GM18498 (cell line): ENCODE data around the gene NDUFB5.

ENCODE experiments used
- ATAC-seq: cut with Tn5 transposase; IDR thresholded peaks from one replicate; pipeline ENCODE4 v1.9.1; 2021; ENCODE audit warnings: mild to moderate bottlenecking, moderate library complexity; ENCODE audit not compliant: unreplicated experiment

NDUFB5 gene

DNA sequence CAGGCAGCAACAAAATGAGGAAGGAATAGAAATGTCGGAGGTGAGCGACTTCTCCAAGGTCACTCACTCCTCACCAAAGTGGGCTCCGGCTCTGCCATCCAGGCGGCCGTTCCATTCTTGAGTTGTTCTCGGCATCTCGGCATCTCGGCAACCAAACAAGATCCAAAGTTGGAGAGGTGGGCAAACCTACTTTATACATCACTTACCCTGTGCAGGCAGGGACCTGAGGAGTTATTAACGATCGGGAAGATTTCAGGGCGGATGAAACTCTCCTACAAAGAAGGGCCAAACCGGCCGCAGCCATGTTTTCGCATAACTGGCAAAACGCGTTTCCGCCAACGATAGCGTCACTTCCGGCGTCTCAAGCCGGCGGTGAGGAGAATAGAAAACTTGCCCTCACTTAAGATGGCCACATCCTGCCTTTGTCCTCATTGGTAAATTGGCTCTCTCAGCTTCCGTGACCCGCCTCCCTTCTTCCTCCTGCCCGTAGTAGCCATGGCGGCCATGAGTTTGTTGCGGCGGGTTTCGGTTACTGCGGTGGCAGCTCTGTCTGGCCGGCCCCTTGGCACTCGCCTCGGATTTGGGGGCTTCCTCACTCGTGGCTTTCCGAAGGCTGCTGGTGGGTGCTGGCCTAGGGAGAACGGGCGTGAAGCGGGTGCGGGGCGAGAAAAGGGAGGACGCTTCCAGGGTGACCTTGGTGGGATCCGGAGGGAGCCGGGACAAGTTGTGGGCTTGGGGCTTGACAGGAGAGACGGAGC, at the start of gene NDUFB5, which contains the start of gene MRPL47:
Gene NDUFB5 (plus strand): TSS at position 474 of the 758 bp plus-strand sequence. CDS start 22 bp downstream, at position 496.
Gene MRPL47 (minus strand): TSS at position 318 of the 758 bp plus-strand sequence. CDS start 14 bp downstream, at position 304.
- ATAC-seq, result peak; percentile 96

DNA sequence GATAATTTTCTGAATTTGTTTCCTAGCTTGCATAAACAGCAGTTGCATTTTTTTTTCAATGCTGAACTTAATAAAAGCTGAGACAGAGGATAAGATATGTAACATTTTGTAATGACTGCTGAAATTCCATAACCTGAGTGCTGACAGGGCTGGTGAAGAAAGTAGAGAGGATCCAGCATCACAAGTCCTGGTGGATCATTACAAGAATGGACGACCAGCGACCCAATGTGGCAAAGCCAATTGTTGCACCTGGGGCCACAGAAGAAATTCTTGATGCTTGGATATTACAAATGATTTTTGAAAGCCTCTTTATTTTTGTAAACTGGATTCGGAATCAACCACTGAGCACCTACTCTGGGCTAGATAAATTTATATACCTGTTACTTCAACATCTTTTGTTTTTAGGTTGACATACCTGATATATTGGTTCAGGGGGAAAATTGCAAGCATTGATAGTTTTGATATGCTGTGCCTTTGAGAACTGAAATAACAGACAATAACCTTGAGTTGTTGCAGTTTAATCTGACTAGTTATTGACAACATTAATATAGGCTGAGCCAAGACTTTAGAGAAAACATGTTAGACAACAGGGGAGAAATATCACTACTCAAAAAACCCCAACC, 45.7 kb upstream of the NDUFB5 start:
- no peak for ATAC-seq

DNA sequence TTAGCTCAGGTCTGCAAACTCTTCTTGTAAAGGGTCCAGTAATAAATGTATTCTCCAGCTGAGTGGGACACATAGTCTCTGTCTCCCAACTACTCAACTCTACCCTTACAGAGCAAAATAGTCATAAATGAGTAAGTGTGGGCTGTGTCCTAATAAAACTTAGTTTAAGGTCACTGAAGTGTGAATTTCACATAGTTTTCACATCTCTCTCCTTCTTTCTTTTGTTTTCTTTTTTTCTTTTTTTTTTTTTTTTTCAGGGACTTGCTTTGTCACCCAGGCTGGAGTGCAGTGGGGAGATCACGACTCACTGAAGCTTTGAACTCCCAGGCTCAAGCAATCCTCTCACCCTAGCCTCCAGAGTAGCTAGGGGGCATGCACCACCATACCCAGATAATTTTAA, 43.8 kb upstream of the NDUFB5 start:
- ATAC-seq, result no peak

DNA sequence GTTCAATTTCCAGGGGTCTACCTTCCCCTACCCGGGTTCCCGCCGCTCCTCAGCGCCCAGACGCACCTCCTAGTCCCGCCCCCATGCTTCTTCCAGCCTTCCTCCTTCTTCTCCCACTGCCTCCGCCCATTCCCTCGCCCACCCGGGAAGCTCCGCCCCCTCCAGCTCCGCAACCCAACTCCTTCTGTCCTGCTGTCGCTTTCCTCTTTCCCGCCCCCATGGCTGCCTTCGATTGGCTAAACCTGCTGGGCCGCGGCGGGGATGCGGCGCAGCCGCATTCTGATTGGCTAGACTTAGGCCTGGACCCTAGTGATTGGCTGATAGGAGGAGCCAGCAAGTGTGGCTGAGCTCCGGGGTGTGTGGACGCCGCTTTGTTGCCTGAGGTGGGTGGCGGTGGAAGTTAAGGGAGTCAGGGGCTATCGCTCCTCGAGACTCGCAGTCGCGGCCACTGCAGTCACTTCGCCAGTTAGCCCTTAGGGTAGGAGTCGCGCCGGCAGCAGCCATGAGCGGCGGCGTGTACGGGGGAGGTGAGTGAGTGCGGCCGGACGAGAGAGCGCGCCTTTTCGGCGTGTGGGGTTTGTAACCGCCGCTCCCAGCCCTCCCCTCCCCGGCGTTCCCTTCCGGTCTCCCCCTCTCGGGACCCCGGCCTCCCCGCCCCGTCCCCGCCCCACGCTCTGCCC, 41.9 kb upstream of the NDUFB5 start, which contains the start of gene ACTL6A:
Gene ACTL6A (plus strand): TSS at position 336 of the 680 bp plus-strand sequence. CDS start 167 bp downstream, at position 503.
- ATAC-seq, result peak; percentile 97

DNA sequence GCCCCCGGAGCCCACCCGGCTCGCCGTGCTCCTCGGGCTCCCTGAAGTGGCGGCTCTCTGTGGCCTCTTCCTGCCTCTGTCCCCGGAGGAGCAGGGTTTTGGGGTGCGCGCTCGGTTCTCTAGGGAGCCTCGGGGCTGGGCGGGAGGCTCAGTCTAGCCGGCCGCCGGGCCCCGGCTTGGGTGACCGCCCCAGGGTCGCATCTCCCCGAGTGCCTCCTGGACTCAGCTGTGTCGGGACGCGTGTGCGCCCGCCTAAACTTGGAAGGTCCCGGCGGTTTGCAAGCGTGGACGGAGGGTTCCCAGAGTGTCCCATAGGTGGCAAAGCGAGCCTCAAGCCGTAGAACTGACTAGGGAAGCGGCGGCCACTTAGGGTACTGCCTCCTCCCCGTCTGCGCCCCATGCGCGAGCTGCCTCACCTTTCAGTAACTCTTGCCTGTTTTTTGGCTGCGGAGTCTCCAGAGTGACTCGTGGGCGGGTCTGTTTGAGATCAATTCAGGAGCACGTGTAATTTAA, 41.3 kb upstream of the NDUFB5 start:
- peak; percentile 61 for ATAC-seq

DNA sequence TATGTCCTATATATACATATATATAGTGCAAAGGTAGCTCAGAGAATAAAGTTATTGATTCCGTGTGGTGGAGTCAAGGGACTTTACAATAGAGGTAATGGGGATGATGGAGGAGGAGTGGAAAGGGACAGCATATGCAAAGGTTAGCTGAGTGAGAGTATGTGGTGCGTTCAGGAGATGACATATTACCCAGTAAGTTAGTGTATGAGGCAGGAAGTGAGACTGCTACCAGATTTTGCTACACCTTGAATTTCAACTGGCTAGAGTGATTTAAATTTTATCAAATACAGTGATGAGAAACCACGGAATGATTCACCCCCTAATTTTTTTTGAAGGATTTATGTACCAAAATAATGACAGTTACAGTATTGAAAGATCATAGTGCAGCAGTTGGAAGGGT, 39.1 kb upstream of the NDUFB5 start:
- ATAC-seq, result no peak

DNA sequence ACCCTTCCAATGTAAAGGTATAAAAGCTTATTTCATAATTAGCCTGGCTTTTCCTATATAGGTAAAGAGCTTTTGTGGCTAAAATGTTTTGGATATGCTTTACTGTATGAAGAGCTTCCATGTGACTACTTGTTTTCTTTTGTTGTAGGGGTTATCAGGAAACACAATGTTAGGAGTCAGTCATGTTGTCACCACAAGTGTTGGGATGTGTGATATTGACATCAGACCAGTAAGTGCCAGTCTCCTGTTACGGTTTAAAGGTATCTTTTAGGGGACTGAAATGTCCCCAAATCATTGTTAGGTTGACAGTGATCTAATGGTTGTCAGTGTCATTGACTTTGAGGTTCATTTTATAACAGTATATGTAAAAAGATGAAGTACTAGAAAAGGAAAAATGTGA, 23.6 kb upstream of the NDUFB5 start:
- ATAC-seq, result no peak

DNA sequence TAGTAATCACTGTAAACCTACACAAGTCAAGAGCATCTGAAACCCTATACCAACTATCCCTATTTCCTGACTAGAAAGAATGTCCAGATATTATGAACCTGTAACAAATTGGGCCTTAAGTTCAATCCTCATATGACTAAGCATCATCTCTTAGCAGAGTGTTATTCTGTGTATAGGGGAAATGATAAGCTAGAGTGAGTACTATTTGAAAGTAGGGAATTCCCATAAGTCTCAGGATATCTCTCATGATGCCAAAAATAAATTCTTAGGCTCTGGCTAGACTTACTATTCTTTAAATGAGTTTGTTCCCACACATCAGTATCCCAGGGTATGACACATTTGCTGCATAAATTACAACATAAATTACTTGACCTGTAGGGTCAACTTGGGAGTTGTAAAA, 15.5 kb upstream of the NDUFB5 start:
- ATAC-seq, result no peak

DNA sequence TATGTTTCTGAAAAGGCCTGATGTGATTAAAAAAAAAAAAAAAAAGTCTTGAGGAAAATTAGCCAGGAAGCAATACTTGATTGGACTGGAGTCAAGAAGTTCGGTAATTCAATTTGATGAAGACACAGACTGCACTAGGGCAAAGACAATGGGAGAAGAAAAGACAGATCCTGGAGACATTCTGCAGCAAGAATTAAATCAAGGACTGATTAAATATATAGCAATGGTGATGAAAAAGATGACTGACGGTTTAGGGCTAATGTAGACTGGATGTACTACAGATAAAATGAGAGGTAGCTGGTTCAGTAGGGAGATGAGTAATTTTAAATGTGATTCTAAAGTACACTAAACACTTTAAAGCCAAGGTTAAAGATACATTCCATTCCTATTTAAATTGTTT, 13.9 kb upstream of the NDUFB5 start:
- no peak for ATAC-seq

DNA sequence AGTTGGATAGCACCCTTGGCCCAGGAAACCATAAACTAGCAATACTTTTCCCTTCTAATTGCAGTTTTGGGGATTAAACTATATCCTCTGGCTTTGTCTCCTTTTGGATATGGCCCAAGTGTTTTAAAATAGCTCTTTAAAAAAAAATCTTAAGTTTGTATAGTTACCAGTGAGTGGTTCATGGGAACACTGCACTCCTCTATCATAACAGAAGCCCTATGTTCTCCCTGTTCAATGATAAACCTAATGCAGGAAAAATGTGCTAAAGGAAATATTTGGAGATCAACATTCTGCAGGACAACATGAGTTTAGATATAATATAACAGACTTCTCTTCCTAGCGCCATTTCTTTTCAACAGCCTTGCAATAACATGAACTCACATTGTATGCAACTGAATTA, 13.3 kb upstream of the NDUFB5 start:
- ATAC-seq, result no peak

DNA sequence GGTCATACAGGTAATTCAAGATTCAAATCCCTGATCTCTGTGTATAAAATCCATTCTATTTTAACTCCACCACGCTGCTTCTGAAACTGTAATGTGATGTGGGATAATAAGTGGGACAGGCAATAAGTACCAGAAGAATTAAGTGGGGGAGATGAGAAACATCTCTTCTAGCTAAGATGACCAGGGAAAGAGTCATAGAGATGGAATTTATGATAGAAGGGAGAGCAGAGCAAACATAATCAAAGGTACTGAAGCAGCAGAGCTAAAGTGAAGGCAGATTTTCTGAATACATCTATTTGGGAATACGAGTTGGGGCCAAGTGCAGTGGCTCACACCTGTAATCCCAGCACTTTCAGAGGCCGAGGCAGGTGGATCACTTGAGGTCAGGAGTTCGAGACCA, 5.1 kb upstream of the NDUFB5 start:
- no peak for ATAC-seq

DNA sequence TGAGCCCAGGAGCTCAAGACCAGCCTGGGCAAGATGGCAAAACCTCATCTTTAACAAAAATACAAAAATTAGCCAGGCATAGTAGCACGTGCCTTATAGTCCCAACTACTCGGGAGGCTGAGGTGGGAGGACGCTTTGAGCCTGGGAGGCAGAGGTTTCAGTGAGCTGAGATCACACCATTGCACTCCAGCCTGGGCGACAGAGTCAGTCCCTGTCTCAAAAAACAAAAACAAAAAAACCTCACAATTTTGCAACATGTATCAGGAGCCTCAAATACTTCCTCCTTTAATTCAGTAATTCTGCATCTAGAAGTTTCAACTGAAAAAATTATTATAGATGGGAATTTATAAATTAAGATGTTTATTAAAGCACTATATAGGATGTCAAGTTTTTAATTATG, 1.3 kb upstream of the NDUFB5 start:
- ATAC-seq, result no peak

DNA sequence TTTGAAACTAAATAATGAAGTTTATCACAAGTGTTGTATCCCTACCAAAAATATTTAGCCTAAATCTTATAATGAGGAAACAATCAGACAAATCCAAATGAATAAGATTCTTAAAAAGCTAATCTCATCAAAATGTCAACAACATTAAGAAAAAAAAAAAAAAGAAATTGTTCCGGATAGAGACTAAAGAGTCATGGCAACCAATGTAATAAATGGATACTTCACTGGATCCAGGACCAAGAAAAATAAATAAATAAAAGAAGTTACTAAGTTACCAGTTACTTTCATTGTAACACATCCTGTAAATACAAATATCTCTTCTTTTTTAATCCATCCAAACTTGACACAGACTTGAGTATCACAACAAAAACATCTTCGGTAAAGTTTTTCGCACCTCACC, 763 bp upstream of the NDUFB5 start:
- no peak for ATAC-seq

DNA sequence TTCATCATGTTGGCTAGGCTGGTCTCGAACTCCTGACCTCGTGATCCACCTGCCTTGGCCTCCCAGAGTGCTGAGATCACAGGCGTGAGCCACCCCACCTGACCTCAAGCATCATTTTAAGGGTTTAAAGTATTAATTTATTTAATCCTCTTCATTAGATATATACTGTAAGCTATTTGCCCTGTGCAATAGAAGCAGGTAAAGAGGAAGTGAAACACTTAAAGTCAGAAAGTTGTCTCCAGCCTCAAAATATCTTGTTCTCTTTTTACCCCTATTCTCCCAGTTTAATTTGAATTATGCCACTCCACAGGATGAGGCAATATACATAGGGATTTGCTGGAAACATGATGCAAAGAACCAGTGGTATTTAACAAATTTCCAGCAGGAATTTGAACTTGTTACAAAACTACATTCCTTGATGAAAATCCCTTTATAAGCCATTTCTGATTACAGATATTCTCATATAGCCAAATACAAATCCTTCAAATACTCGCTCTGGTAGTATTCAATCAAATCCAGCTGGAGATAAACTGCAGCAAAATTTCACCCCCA, 2.0 kb downstream of the NDUFB5 start:
- peak; percentile 15 for ATAC-seq

DNA sequence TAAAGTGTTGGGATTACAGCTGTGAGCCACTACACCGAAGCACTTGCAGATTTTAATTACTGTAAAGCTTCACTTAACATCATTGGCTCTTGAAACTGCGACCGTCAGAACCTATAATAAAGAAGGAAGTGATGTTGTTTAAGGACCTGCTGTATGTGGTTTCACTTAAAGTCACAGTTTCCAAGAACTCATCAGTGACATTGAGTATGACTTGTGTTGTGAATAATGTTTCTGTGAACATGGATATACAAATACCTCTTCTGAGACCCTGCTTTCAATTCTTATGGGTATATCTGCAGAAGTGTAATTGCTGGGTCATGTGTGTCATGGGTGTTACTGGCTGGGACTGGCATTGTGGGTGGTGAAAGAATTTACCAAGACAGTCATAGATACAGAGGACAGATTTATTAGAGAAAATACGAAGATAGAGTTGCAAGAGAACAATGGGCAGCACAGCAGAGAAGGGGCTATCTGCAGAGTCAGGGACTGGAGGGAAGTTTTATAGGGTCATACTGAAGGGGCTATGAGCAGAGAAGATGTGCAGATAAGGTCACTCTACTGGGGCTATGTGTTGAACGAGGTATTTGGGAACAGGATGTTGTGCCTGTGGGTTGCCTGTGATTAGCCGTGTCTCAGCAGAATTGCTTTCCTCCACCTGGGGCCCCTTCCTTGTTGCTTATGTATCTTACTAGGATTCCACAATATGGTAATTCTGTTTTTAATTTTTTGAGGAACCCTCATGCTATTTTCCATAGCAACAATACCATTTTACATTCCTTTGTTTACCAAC, 4.5 kb downstream of the NDUFB5 start:
- peak; percentile 55 for ATAC-seq

DNA sequence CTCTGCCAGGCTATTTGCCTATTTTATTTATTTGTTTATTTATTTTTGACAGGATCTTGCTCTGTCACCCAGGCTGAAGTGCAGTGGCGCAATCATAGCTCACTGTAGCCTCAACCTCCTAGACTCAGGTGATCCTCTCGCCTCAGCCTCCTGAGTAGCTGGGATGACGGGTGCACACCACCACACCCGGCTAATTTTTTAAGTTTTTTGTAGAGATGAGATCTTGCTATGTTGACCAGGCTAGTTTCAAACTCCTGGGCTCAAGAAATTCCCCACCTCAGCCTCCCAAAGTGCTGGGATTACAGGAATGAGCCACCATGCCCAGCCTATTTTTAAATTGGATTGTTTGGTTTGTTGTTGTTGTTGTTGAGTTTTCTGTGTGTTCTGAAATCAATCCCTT, 5.5 kb downstream of the NDUFB5 start:
- no peak for ATAC-seq

DNA sequence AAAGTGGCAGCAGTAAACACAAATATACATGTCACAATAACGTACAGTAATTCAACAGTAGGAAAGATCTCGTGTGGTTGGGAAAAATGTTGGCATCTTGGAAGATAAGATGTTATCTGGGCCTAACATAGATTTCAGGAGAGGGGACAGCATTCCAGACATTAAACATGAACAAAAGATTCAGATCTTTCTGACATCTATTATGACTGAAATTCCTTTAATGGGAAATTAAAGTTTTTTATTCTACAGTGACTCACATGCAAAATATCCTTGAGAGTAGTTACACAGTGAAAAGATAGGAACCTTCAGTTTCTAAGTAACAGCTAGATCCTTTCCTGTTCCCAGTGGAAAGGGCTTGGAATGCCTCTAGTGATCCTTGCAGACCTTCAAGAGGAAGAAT, 9.2 kb downstream of the NDUFB5 start:
- no peak for ATAC-seq

DNA sequence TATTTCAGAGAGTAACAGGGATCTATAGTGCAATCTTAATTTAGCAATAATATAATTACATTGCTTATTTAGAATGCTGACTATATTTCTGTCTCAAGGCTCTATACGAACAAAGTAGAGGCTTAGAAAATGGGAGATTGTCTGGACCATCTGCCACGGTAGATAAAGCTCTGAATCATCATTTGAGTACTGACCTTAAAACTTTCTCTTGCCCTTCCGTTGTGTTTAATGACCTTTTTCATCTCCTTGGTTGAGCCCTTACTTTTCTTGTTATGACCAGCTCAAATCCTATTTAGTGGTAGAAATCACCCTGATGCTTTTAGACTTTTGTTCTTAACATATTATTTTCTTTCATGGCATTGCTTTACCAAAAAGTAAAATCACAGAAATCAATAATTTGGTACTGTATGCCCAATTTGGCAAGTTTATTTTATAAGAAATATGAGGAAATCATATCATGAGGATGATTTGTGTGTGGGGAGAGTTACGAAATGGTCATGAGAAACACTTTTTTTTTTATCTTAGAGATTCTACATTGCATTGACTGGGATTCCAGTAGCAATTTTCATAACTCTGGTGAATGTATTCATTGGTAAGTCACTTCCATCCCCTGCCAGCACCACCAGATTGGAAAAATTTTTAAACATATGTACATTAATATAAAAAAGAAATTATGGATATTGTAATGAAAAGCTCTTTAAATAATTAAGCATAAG, 11.0 kb downstream of the NDUFB5 start:
- ATAC-seq, result no peak

DNA sequence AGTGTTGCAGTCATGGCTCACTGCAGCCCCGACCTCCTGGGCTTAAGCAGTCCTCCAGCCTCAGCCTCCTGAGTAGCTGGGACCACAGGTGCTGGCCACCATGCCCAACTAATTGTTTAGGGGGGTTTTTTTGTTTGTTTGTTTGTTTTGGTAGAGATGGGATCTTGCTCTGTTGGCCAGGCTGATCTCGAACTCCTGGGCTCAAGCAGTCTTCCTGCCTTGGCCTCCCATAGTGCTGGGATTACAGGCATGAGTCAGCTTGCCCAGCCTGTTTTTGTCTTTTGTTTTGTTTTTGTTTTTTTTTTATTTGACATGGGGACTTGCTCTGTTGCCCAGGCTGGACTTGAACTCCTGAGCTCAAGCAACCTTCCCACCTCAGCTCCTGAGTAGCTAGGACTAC, 17.4 kb downstream of the NDUFB5 start:
- ATAC-seq, result no peak

DNA sequence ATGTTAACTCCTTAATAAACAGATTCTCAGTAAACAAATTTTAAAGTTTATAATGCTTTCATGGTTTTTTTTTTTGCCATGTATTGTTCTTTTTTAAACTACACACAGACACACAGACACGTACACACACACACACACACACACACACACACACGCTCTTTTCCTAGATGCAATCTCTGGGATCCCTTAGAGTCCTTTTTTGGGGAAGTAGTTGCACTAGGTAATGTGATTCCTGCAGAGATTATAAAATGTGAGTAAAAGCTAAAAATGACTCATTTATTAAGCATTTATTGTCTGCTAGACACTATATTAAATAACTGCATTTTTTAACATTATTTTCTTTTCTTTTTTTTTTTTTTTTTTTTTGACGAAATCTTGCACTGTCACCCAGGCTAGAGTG, 19.9 kb downstream of the NDUFB5 start:
- no peak for ATAC-seq
